Amygdala (tissue), 56 donors: ENCODE measurements around the gene CXCL6.
A peak's percentile ranks its signal among the peaks of the same experiment; 100 is the strongest.

Experiments used
- DNase-seq, 56 donors: peaks; one replicate each; lab custom pipeline; 2025; lab: John Stamatoyannopoulos, UW

The CXCL6 gene

GRCh38 chr4:73836373-73837279 lies at the start of gene CXCL6:
Gene CXCL6 (plus strand): TSS chr4:73836678. CDS start chr4:73836751, 73 bp downstream.
- DNase-seq: peak in 3 of 56 donors; percentile 2

DNA sequence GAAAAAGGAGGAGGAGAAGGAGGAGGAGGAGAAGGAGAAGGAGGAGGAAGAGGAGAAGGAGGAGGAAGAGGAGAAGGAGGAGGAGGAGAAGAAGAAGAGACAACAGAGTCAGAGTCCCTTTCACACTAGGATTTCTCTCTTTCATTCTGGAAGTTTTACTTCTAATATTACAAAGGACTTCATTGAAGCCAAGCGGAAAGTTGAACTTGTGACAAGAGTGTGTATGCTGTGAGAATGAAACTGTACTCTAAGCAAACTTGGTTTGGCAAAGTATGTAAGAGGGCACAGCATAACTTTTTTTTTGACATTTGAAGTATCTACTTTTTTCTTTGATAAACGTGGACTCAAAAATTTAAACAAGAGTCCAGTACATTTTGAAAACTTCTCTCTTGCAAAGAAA lies 48.1 kb upstream of the CXCL6 start:
- DNase-seq: no peak

DNA sequence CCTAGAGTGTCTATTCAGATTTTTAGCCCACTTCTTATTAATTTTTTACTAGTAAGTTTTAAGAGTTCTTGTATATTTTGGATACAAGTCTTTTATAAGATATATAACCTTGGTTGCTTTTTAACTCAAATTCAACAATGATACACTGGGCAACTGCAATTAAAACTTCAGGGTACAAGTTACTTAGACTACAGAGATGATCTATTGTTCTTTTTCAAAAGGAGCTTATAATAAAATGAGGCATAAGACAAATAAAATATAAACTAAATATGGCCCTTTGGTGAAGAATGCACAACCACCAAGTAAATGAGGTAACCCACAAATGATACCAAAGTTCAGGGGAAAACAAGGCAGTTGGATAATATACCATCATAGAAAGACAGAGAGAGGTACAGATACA lies 37.6 kb upstream of the CXCL6 start:
- DNase-seq: no peak

DNA sequence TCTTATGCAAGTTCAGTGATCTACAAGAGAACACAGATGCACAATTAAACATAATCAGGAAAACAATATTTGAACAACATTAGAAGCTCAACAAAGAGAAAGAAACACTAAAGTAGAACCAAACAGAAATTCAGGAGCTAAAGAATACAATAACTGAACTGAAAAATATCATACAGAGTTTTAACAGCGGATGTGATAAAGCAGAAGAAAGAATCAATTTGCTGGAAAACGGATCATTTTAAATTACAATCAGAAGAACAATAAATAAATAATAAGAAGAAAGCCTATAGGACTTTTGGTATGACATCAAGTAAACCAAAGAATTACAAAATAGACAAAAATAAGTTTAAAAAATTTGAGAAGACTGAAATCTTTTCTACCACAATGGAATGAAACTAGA lies 36.3 kb upstream of the CXCL6 start:
- no peak for DNase-seq

- DNase-seq: no peak
Measured at GRCh38 chr4:73801692-73802091, 34.8 kb upstream of the CXCL6 start.

DNA sequence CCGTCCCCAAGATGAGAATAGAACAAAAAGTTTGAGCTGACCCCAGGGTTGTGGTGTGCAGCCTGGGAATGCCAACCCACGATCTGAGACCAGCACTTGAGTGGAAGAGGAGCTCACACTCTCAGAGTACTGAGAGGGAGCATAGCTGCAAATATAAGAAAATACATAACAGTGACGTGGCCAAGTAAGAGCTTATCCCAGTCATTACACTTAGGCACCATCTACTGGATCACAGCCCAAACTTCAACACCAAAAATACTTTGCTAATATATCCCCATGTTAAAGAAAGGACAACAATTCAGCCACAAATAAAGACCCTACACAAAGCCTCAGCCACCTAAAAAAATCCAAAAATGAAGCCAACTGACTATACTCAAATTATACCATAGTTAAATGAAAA lies 33.3 kb upstream of the CXCL6 start:
- no peak for DNase-seq

- no peak for DNase-seq
Measured at GRCh38 chr4:73810191-73810590, 26.3 kb upstream of the CXCL6 start.

DNA sequence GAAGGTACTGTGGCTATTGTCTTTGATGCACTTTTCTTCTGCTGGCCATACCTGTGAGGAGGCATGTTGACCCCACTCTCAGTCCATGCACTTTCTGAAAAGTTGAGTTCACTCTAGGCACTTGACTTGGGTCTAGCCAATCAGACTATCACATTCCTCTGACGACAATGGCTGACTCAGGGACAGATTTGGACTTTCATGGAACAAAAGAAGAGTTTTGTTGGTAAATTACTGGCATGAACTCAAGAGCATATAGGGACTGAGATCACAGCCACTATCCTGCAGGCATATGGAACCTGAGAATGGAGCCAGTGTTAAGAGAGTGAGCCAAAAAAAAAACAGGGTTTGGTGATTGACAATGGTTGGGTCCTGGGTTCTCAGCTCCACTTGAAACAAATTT lies 24.6 kb upstream of the CXCL6 start:
- no peak for DNase-seq

- DNase-seq: no peak
Measured at GRCh38 chr4:73814679-73815078, 21.8 kb upstream of the CXCL6 start.

DNA sequence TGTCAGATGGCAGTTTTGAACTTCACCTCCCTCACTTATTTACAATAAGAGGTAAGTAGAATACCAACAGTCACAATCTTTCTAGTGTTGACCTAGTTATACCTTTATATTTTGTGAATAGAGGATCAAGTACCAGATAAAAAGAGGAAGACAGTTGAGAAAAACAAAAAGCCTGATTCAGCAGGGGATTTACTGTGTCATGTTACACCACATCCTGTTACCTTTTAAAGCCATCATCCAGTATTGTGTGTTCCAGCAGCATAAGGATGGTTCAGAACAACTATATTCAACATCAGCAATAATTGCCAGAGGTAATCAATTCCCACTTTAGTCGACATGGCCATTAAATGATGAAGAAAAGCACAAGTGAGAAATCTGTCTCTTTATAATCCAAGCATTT lies 21.3 kb upstream of the CXCL6 start:
- no peak for DNase-seq

GRCh38 chr4:73816814-73817213 lies 19.7 kb upstream of the CXCL6 start:
- DNase-seq: no peak

DNA sequence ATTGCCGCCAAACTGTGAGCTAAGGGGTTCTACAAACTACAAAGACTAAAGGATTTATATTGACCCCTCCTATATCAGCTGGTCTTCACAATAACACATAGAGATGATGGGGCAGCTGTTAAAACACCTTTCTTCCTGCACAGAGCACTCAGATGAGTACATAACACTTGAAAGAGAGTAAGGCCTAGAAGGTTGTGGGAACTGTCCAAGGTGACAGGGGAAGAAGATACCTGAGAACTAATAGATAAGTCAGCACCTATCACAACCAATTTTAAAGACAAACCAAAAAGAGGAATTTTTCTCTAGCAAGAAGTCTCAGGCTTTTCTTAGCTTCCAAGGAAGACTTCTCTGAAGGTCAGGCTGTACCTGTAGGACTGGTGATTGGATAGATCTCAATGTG lies 19.1 kb upstream of the CXCL6 start:
- DNase-seq: no peak

GRCh38 chr4:73821325-73821724 lies 15.2 kb upstream of the CXCL6 start:
- DNase-seq: no peak

GRCh38 chr4:73822389-73822788 lies 14.1 kb upstream of the CXCL6 start:
- no peak for DNase-seq

DNA sequence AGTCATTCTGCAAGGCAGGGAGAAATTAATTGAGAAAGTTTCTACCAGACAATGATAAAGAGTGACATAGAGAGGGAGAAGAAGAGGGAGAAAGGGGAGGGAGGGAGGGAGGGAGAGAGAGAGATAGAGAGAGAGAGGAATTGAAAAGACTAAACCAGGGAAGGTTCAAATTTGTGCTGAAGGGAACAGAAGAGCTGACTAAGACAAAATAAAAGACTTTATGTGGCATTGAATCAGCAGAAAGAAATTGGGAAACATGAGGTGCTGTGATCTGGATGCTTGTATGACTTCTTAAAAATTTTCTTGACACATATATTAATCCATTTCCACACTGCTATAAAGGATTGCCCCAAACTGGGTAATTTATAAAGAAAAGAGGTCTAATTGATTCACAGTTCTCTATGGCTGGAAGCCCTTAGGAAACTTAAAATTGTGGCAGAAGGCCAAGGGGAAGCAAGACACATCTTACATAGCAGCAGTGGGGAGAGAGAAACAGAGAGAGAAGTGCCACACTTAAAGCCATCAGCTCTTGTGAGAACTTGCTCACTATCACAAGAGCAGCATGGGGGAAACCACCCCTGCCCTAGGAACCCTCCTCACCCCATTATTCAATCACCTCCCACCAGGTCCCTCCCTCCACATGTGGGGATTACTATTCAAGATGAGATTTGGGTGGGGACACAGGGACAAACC lies 13.5 kb upstream of the CXCL6 start:
- no peak for DNase-seq

GRCh38 chr4:73823760-73824159 lies 12.7 kb upstream of the CXCL6 start:
- DNase-seq: no peak

- DNase-seq: no peak
Measured at GRCh38 chr4:73828956-73829355, 7.5 kb upstream of the CXCL6 start.

GRCh38 chr4:73831569-73831968 lies 4.9 kb upstream of the CXCL6 start:
- no peak for DNase-seq

DNA sequence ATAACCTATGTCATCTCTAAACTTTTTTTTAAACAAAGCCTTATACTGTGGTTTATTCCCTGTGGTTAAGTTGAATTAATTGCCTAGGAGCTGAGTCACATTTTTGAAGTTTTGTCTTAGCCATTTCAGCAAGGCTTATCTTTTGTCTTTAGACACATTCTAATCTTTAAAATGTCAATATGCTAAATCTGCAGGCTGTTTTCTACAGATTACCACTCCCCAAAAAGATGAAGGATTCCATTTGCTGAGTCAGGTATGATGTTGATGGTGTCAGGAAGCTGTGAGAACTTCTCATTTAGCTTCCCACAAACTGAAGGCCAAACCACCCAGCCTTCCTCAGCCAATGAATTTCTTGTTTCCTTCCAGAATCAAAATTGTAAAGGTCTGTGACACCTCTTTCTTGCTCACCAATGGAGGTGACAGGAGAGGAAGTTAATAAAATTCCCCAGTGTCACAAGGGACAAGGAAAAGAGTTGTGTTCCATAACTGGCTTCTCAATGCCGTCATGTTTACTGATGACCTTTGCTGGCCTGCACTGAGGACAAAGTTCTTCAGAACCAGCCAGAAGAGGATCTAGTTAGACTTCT lies 3.7 kb upstream of the CXCL6 start:
- DNase-seq: no peak

DNA sequence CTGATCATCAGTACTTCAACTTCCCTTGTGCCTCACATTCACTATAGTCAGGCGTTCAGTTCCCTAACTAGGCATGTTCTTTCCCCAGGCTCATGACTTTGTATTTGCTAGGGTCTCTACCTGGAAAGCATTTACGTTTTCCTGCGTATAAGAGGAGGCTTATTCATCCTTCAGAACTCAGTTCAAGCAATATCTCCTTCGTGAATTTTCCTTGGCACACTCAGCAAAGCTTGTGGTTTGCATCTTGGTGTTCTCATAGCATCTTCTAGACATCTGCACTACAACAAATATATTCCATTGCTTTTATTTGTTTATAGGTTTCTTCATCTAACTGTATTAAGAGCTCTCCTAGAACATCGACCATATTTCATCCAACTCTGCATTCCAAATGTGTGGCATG lies 2.6 kb downstream of the CXCL6 start:
- DNase-seq: no peak

GRCh38 chr4:73839715-73840114 lies 3.2 kb downstream of the CXCL6 start:
- DNase-seq: no peak
